Tibial nerve (tissue), 4 donors: ENCODE measurements around the gene ZBTB16. TPM values are rescaled to one million over a fixed set of nuclear protein-coding genes. Genes with fewer than 3 reads are reported as not detected.

Experiments used
- DNase-seq, 2 donors: peaks; one replicate each; pipeline ENCODE4 v3.0.0-alpha.2; 2019; ENCODE audit warnings: low spot score in 2 of 2
- H3K27ac ChIP-seq, 4 donors: fragments of 200-600 bp; sonication (generic) in 3 of 4; one replicate each; pipeline ENCODE4 v1.5.1; 2017 to 2019; ENCODE audit warnings: mild to moderate bottlenecking in 1 of 4
- H3K27me3 ChIP-seq, 2 donors: fragments of 200-600 bp; sonication (generic) in 1 of 2; one replicate each; pipeline versions ENCODE4 v1.5.1 to v1.6.0; 2017 to 2019
- H3K36me3 ChIP-seq, 3 donors: fragments of 200-600 bp; sonication (generic); one replicate each; pipeline ENCODE4 v1.5.1; 2018 to 2019
- H3K4me1 ChIP-seq, 4 donors: fragments of 200-600 bp; sonication (generic) in 3 of 4; one replicate each; pipeline ENCODE4 v1.5.1; 2017 to 2019
- H3K4me3 ChIP-seq, 4 donors: fragments of 200-600 bp; sonication (generic) in 3 of 4; one replicate each; pipeline ENCODE4 v1.5.1; 2017 to 2019; ENCODE audit warnings: mild to moderate bottlenecking in 1 of 4, moderate library complexity in 1 of 4
- H3K9me3 ChIP-seq, 4 donors: fragments of 200-600 bp; sonication (generic) in 3 of 4; one replicate each; pipeline ENCODE4 v1.5.1; 2017 to 2019
- CTCF ChIP-seq, 5 experiments: fragments of 200-600 bp in 3 of 5; fragments of 450-650 bp in 2 of 5; sonication (generic) in 3 of 5; IDR thresholded peaks; one replicate each; pipeline ENCODE4 v1.5.1; 2016 to 2019; ENCODE audit warnings: antibody characterized with exemption in 5 of 5, mild to moderate bottlenecking in 3 of 5, moderate library complexity in 2 of 5
- EP300 ChIP-seq, 2 donors: sonication (generic); formaldehyde crosslinking; IDR thresholded peaks; one replicate each; pipeline ENCODE4 v1.6.1; 2017; ENCODE audit warnings: antibody characterized with exemption in 2 of 2, mild to moderate bottlenecking in 1 of 2
- POLR2A ChIP-seq, 2 donors: fragments of 450-650 bp; IDR thresholded peaks; one replicate each; pipeline ENCODE4 v1.6.1; 2017; ENCODE audit warnings: antibody characterized with exemption in 2 of 2, mild to moderate bottlenecking in 2 of 2, moderate library complexity in 2 of 2
- WGBS, 2 donors: methylation state at CpG; one replicate each; pipeline ENCODE4 v1.1.5; 2018; 5-methylcytosine and 5-hydroxymethylcytosine counted together
- total RNA-seq, 4 donors: library from RNA; depleted of rRNA; stranded (reverse); fragments of >200 nt; gene quantifications; one replicate each; pipeline ENCODE4 v1.1.0, GENCODE V29; 2016

ZBTB16 gene
- total RNA-seq, 4 donors from 2014 or later, result 405 to 756 (median 580) TPM

GRCh38 chr11:114088216-114088615 is 28.7 kb downstream of the ZBTB16 start:
- TF ChIP-seq CTCF (IDR thresholded peaks at IDR 0.05) (no peak), POLR2A (IDR thresholded peaks at IDR 0.05) (no peak), EP300 (IDR thresholded peaks at IDR 0.05) (no peak)
- DNase-seq, result no peak
- Histone ChIP-seq H3K4me3 (no peak overlapping the region), H3K36me3 (peaks cover 0 to 65% (median 0%) of the 10 kb centered on the region in 3 donors), H3K4me1 (peaks cover 0 to 99% (median 70%) of the 10 kb centered on the region in 4 donors), H3K9me3 (no peaks in the 10 kb centered on the region), H3K27me3 (no peaks in the 10 kb centered on the region), H3K27ac (peak overlapping the region in 3 of 4 donors; percentile 19 to 83 (median 40))
- WGBS, 2 donors, result 85 to 87% methylated on average over 9 of the region's 9 CpGs

DNA sequence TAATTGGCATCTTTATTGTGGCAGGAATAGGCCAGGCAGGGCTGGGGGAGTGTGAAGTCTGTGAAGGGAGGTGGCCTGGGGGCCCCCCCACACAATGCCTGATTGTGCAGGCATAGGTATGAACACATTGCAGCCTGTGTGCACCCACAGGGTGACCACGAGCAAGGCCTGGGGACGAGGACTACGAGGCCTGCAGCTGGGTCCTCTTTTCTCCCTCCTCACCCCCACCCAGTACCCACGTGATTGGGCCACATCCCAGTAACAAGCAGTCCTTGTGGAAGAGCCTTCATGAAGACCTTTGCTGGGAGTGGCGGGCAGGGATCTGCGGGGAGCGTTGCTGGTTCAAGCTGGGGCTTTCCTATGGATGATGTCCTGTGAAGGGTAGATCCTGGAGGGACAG is 29.3 kb downstream of the ZBTB16 start:
- no peak for DNase-seq
- TF ChIP-seq CTCF (IDR thresholded peaks at IDR 0.05) (no peak), EP300 (IDR thresholded peaks at IDR 0.05) (no peak), POLR2A (IDR thresholded peaks at IDR 0.05) (no peak)
- Histone ChIP-seq H3K36me3 (peaks cover 0 to 65% (median 0%) of the 10 kb centered on the region in 3 donors), H3K4me1 (peaks cover 0 to 99% (median 65%) of the 10 kb centered on the region in 4 donors), H3K27me3 (no peaks in the 10 kb centered on the region), H3K27ac (peak overlapping the region in 3 of 4 donors; percentile 40 to 83 (median 47)), H3K9me3 (no peaks in the 10 kb centered on the region), H3K4me3 (no peak overlapping the region)
- 57 to 80% methylated on average over 7 of the region's 7 CpGs for WGBS, 2 donors

DNA sequence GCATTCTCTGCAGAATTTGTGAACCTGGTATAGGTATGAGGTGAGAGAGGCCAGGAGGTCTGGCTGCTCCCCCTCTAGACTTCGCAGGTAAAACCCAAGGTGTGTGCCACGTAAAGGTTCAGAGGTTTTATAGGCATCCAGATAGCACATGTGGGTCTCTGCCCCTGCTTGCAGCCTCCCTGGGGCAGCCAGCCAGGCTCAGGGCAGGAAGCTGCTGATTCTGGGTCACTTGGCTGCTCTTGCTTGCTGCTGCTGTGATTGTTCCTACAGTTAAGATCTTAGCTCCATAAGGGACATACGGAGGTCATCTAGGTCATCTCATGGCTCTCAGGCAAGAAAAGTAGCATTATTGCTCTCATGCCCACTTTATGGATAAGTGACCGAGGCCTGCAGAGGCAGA is 30.2 kb downstream of the ZBTB16 start:
- H3K27ac ChIP-seq, result peak overlapping the region; percentile 17 to 83 (median 57)
- H3K27me3 ChIP-seq, result no peaks in the 10 kb centered on the region
- H3K4me1 ChIP-seq, result peaks cover 0 to 97% (median 58%) of the 10 kb centered on the region in 4 donors
- no peaks in the 10 kb centered on the region for H3K9me3 ChIP-seq
- no peak for DNase-seq
- peaks cover 0 to 64% (median 0%) of the 10 kb centered on the region in 3 donors for H3K36me3 ChIP-seq
- H3K4me3 ChIP-seq, result no peak overlapping the region
- WGBS, 2 donors, result 82 to 87% methylated on average over 4 of the region's 4 CpGs
- TF ChIP-seq POLR2A (IDR thresholded peaks at IDR 0.05), result no peak

GRCh38 chr11:114090225-114090910 is 30.9 kb downstream of the ZBTB16 start:
- no peak for DNase-seq
- no peaks in the 10 kb centered on the region for H3K9me3 ChIP-seq
- 71 to 75% methylated on average over 4 of the region's 4 CpGs for WGBS, 2 donors
- H3K36me3 ChIP-seq, result peaks cover 0 to 67% (median 0%) of the 10 kb centered on the region in 3 donors
- no peak overlapping the region for H3K4me3 ChIP-seq
- no peaks in the 10 kb centered on the region for H3K27me3 ChIP-seq
- TF ChIP-seq POLR2A (IDR thresholded peaks at IDR 0.05), result no peak
- TF ChIP-seq CTCF (IDR thresholded peaks at IDR 0.05), result no peak
- TF ChIP-seq EP300 (IDR thresholded peaks at IDR 0.05), result no peak
- H3K4me1 ChIP-seq, result peaks cover 0 to 95% (median 56%) of the 10 kb centered on the region in 4 donors
- H3K27ac ChIP-seq, result peak overlapping the region; percentile 21 to 83 (median 57)

- no peaks in the 10 kb centered on the region for H3K9me3 ChIP-seq
- WGBS, 2 donors, result 83 to 94% methylated on average over 10 of the region's 10 CpGs
- DNase-seq, result no peak
- no peak for TF ChIP-seq POLR2A (IDR thresholded peaks at IDR 0.05)
- TF ChIP-seq EP300 (IDR thresholded peaks at IDR 0.05), result no peak
- TF ChIP-seq CTCF (IDR thresholded peaks at IDR 0.05), result no peak
- H3K36me3 ChIP-seq, result peaks cover 0 to 64% (median 0%) of the 10 kb centered on the region in 3 donors
- H3K4me3 ChIP-seq, result peak overlapping the region in 1 of 4 donors; percentile 3
- H3K27me3 ChIP-seq, result no peaks in the 10 kb centered on the region
- H3K4me1 ChIP-seq, result peaks cover 0 to 95% (median 53%) of the 10 kb centered on the region in 4 donors
- H3K27ac ChIP-seq, result peak overlapping the region; percentile 21 to 83 (median 57)
Observed at GRCh38 chr11:114090976-114091375, 31.5 kb downstream of the ZBTB16 start.
